ENCODE data around the gene GRN.
A peak's percentile ranks its signal among the peaks of the same experiment; 100 is the strongest.

Gene GRN

GRCh38 chr17:44380767-44381166, 35.7 kb downstream of the GRN start:
- H3K9me3 ChIP-seq (ENCODE audit: insufficient read depth, low read depth, low read length) = no peaks in the 10 kb centered on the region

GRCh38 chr17:44381810-44382305, 36.8 kb downstream of the GRN start:
- Histone ChIP-seq H3K9me3 (ENCODE audit: insufficient read depth, low read depth, low read length) (no peaks in the 10 kb centered on the region), H3K27me3 (ENCODE audit: insufficient read depth, low read length) (peaks cover 48% of the 10 kb centered on the region), H3K9ac (ENCODE audit: low read depth, low read length) (no peak overlapping the region), H3K27ac (ENCODE audit: low read length) (no peak overlapping the region), H3K4me1 (ENCODE audit: insufficient read depth, low read length) (0 out of 2 replicates have a peak, but pooled peaks cover 3% of the 10 kb centered on the region), H3K4me3 (ENCODE audit: low read length) (no peak overlapping the region), H3K36me3 (ENCODE audit: insufficient read depth, low read depth, low read length) (no peaks in the 10 kb centered on the region)

More at GRCh38 chr17:44380767-44381166, 35.7 kb downstream of the GRN start:
- Histone ChIP-seq H3K4me3 (ENCODE audit: low read length) (no peak overlapping the region), H3K27me3 (ENCODE audit: insufficient read depth, low read length) (peaks cover 37% of the 10 kb centered on the region), H3K4me1 (ENCODE audit: insufficient read depth, low read length) (0 out of 2 replicates have a peak, but pooled peaks cover 3% of the 10 kb centered on the region), H3K36me3 (ENCODE audit: insufficient read depth, low read depth, low read length) (no peaks in the 10 kb centered on the region), H3K9ac (ENCODE audit: low read depth, low read length) (no peak overlapping the region), H3K27ac (ENCODE audit: low read length) (no peak overlapping the region)

- no peak overlapping the region for H3K9ac ChIP-seq (ENCODE audit: low read depth, low read length)
- H3K36me3 ChIP-seq (ENCODE audit: insufficient read depth, low read depth, low read length) = no peaks in the 10 kb centered on the region
- no peaks in the 10 kb centered on the region for H3K9me3 ChIP-seq (ENCODE audit: insufficient read depth, low read depth, low read length)
- peaks cover 50% of the 10 kb centered on the region for H3K27me3 ChIP-seq (ENCODE audit: insufficient read depth, low read length)
- no peak overlapping the region for H3K4me3 ChIP-seq (ENCODE audit: low read length)
- no peak overlapping the region for H3K27ac ChIP-seq (ENCODE audit: low read length)
- H3K4me1 ChIP-seq (ENCODE audit: insufficient read depth, low read length) = 0 out of 2 replicates have a peak, but pooled peaks cover 3% of the 10 kb centered on the region
Measured at GRCh38 chr17:44382917-44383316, 37.8 kb downstream of the GRN start.

GRCh38 chr17:44383363-44383762, 38.3 kb downstream of the GRN start:
- Histone ChIP-seq H3K9ac (ENCODE audit: low read depth, low read length) (no peak overlapping the region), H3K9me3 (ENCODE audit: insufficient read depth, low read depth, low read length) (no peaks in the 10 kb centered on the region), H3K4me3 (ENCODE audit: low read length) (no peak overlapping the region), H3K36me3 (ENCODE audit: insufficient read depth, low read depth, low read length) (no peaks in the 10 kb centered on the region), H3K27ac (ENCODE audit: low read length) (no peak overlapping the region), H3K4me1 (ENCODE audit: insufficient read depth, low read length) (0 out of 2 replicates have a peak, but pooled peaks cover 3% of the 10 kb centered on the region), H3K27me3 (ENCODE audit: insufficient read depth, low read length) (peaks cover 50% of the 10 kb centered on the region)

- Histone ChIP-seq H3K4me1 (ENCODE audit: insufficient read depth, low read length) (0 out of 2 replicates have a peak, but pooled peaks cover 3% of the 10 kb centered on the region), H3K36me3 (ENCODE audit: insufficient read depth, low read depth, low read length) (no peaks in the 10 kb centered on the region), H3K27ac (ENCODE audit: low read length) (no peak overlapping the region), H3K9ac (ENCODE audit: low read depth, low read length) (no peak overlapping the region), H3K9me3 (ENCODE audit: insufficient read depth, low read depth, low read length) (no peaks in the 10 kb centered on the region), H3K4me3 (ENCODE audit: low read length) (no peak overlapping the region), H3K27me3 (ENCODE audit: insufficient read depth, low read length) (peaks cover 50% of the 10 kb centered on the region)
Measured at GRCh38 chr17:44383861-44384260, 38.8 kb downstream of the GRN start.

- H3K4me1 ChIP-seq (ENCODE audit: insufficient read depth, low read length) = 0 out of 2 replicates have a peak, but pooled peaks cover 3% of the 10 kb centered on the region
- no peak overlapping the region for H3K27ac ChIP-seq (ENCODE audit: low read length)
- peak overlapping the region; percentile 72 for H3K4me3 ChIP-seq (ENCODE audit: low read length)
- no peaks in the 10 kb centered on the region for H3K9me3 ChIP-seq (ENCODE audit: insufficient read depth, low read depth, low read length)
- H3K27me3 ChIP-seq (ENCODE audit: insufficient read depth, low read length) = peaks cover 50% of the 10 kb centered on the region
- peak overlapping the region; percentile 48; the same call in 1 of the 2 replicates for H3K9ac ChIP-seq (ENCODE audit: low read depth, low read length)
- no peaks in the 10 kb centered on the region for H3K36me3 ChIP-seq (ENCODE audit: insufficient read depth, low read depth, low read length)
Measured at GRCh38 chr17:44384281-44384822, 39.2 kb downstream of the GRN start.

GRCh38 chr17:44384823-44385286, 39.8 kb downstream of the GRN start:
- Histone ChIP-seq H3K4me3 (ENCODE audit: low read length) (peak overlapping the region; percentile 72), H3K4me1 (ENCODE audit: insufficient read depth, low read length) (0 out of 2 replicates have a peak, but pooled peaks cover 3% of the 10 kb centered on the region), H3K9ac (ENCODE audit: low read depth, low read length) (peak overlapping the region; percentile 48; the same call in 1 of the 2 replicates), H3K27ac (ENCODE audit: low read length) (no peak overlapping the region), H3K36me3 (ENCODE audit: insufficient read depth, low read depth, low read length) (no peaks in the 10 kb centered on the region), H3K27me3 (ENCODE audit: insufficient read depth, low read length) (peaks cover 50% of the 10 kb centered on the region), H3K9me3 (ENCODE audit: insufficient read depth, low read depth, low read length) (no peaks in the 10 kb centered on the region)

GRCh38 chr17:44385287-44386181, 40.4 kb downstream of the GRN start:
- Histone ChIP-seq H3K4me1 (ENCODE audit: insufficient read depth, low read length) (0 out of 2 replicates have a peak, but pooled peaks cover 3% of the 10 kb centered on the region), H3K27ac (ENCODE audit: low read length) (no peak overlapping the region), H3K27me3 (ENCODE audit: insufficient read depth, low read length) (peaks cover 50% of the 10 kb centered on the region), H3K9me3 (ENCODE audit: insufficient read depth, low read depth, low read length) (no peaks in the 10 kb centered on the region), H3K36me3 (ENCODE audit: insufficient read depth, low read depth, low read length) (no peaks in the 10 kb centered on the region), H3K4me3 (ENCODE audit: low read length) (peak overlapping the region; percentile 72), H3K9ac (ENCODE audit: low read depth, low read length) (peak overlapping the region; percentile 48; the same call in 1 of the 2 replicates)

GRCh38 chr17:44386182-44386525, 41.1 kb downstream of the GRN start:
- no peaks in the 10 kb centered on the region for H3K9me3 ChIP-seq (ENCODE audit: insufficient read depth, low read depth, low read length)
- H3K36me3 ChIP-seq (ENCODE audit: insufficient read depth, low read depth, low read length) = no peaks in the 10 kb centered on the region
- H3K4me3 ChIP-seq (ENCODE audit: low read length) = peak overlapping the region; percentile 72; the same call in 1 of the 2 replicates
- no peak overlapping the region for H3K27ac ChIP-seq (ENCODE audit: low read length)
- H3K9ac ChIP-seq (ENCODE audit: low read depth, low read length) = no peak overlapping the region
- peaks cover 50% of the 10 kb centered on the region for H3K27me3 ChIP-seq (ENCODE audit: insufficient read depth, low read length)
- 0 out of 2 replicates have a peak, but pooled peaks cover 3% of the 10 kb centered on the region for H3K4me1 ChIP-seq (ENCODE audit: insufficient read depth, low read length)

GRCh38 chr17:44387804-44388203, 42.7 kb downstream of the GRN start:
- Histone ChIP-seq H3K9me3 (ENCODE audit: insufficient read depth, low read depth, low read length) (no peaks in the 10 kb centered on the region), H3K9ac (ENCODE audit: low read depth, low read length) (no peak overlapping the region), H3K27me3 (ENCODE audit: insufficient read depth, low read length) (peaks cover 41% of the 10 kb centered on the region), H3K36me3 (ENCODE audit: insufficient read depth, low read depth, low read length) (no peaks in the 10 kb centered on the region), H3K4me3 (ENCODE audit: low read length) (no peak overlapping the region), H3K4me1 (ENCODE audit: insufficient read depth, low read length) (0 out of 2 replicates have a peak, but pooled peaks cover 3% of the 10 kb centered on the region), H3K27ac (ENCODE audit: low read length) (no peak overlapping the region)

- no peaks in the 10 kb centered on the region for H3K9me3 ChIP-seq (ENCODE audit: insufficient read depth, low read depth, low read length)
- no peaks in the 10 kb centered on the region for H3K36me3 ChIP-seq (ENCODE audit: insufficient read depth, low read depth, low read length)
- 0 out of 2 replicates have a peak, but pooled peaks cover 3% of the 10 kb centered on the region for H3K4me1 ChIP-seq (ENCODE audit: insufficient read depth, low read length)
- no peak within 1 kb of the TSS for H3K9ac ChIP-seq (ENCODE audit: low read depth, low read length)
- peaks cover 26% of the 10 kb centered on the region for H3K27me3 ChIP-seq (ENCODE audit: insufficient read depth, low read length)
- H3K4me3 ChIP-seq (ENCODE audit: low read length) = no peak within 1 kb of the TSS
- no peak within 1 kb of the TSS for H3K27ac ChIP-seq (ENCODE audit: low read length)
Measured at GRCh38 chr17:44389281-44389680, 44.2 kb downstream of the GRN start, which contains the start of gene ITGA2B. ITGA2B (minus strand) TSS chr17:44389649; CDS start chr17:44389473, 176 bp downstream.
